Stimulated activated memory B cell treated with anti-CD40 and anti-IgM and Interleukin-4, amounts not matched to agents 10 μg/mL and 1 μg/mL and 100 μg/mL, for 72 hours (primary cell): ENCODE data around the gene HSD17B7.

ENCODE experiments used
- ATAC-seq: fragments of 150-1000 bp; cut with Tn5 transposase; 2 replicates; pipeline ENCODE4 v1.10.0; 2021
- H3K27ac Mint-ChIP-seq: one replicate; pipeline ENCODE4 v1.8.0; 2022; ENCODE audit warnings: mild to moderate bottlenecking, mixed read lengths
- H3K27me3 Mint-ChIP-seq: one replicate; pipeline ENCODE4 v1.8.0; 2022; ENCODE audit warnings: mixed read lengths
- H3K36me3 Mint-ChIP-seq: one replicate; pipeline ENCODE4 v1.8.0; 2022; ENCODE audit warnings: mixed read lengths
- H3K4me1 Mint-ChIP-seq: one replicate; pipeline ENCODE4 v1.8.0; 2022; ENCODE audit warnings: mixed read lengths
- H3K4me3 Mint-ChIP-seq: one replicate; pipeline ENCODE4 v1.8.0; 2022; ENCODE audit warnings: mild to moderate bottlenecking, moderate library complexity, mixed read lengths
- H3K9me3 Mint-ChIP-seq: one replicate; pipeline ENCODE4 v1.8.0; 2022; ENCODE audit warnings: mixed read lengths

The HSD17B7 gene

DNA sequence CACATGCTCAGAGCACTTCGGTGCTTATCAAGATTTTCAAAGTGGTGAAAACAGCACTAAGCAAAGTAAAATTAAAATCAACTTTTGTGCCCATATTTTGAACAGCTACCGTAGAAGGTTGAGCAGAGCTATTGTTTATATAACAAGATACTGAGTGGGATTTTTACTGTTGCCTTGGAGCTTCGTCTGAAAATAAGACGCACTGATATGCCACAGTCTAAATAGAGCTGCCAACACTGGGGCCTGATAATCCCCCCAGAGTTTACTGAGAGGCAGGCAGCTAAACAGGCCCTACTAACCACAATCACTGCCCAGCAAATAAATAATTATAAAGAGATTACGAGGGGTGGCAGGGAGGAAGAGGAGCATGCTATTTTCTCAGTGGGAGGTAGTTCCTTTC, 71.1 kb downstream of the HSD17B7 start:
- no peak for ATAC-seq
- no peaks in the 10 kb centered on the region for H3K9me3 Mint-ChIP-seq
- no peaks in the 10 kb centered on the region for H3K36me3 Mint-ChIP-seq
- peaks cover 30% of the 10 kb centered on the region for H3K27me3 Mint-ChIP-seq
- no peak overlapping the region for H3K4me3 Mint-ChIP-seq
- no peaks in the 10 kb centered on the region for H3K4me1 Mint-ChIP-seq
- no peak overlapping the region for H3K27ac Mint-ChIP-seq
